Fibroblast of mammary gland (primary cell): Measurements from ENCODE around the gene ABHD16B.

Experiments used
- DNase-seq: peaks from one replicate; pipeline ENCODE4 v3.0.0-alpha.2; 2010; ENCODE audit warnings: low read depth
- H3K4me3 ChIP-seq: 2 replicates; pipeline ENCODE4 v1.5.1; 2011; ENCODE audit warnings: low read depth, mild to moderate bottlenecking, low read length, moderate library complexity; ENCODE audit not compliant: control insufficient read depth
- TF ChIP-seq, protein P1 (sequence below): conservative IDR thresholded peaks from 2 replicates; pipeline ENCODE4 v1.5.1; 2011; ENCODE audit warnings: low read depth, low read length, inconsistent platforms; ENCODE audit not compliant: control insufficient read depth, insufficient read depth

ABHD16B gene

DNA sequence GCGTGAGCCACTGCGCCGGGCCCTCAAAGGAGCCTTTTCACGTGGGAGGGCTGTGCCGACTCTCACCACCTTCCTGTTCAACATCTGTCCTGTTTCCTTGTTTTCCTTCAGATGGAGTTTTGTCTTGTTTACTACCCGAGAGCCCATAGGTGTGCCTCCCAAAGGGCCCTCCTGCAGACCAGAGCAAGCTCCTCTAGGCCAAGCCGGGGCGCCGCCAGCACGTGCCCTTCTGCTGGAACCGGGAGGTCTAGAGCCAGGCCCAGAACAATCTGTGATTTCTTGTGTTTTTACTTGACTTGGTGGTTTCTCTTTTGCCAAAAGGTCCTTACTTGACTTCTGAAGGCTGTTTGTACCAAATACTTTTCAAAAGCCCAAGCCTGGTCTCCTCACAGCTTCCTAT is 25.6 kb downstream of the ABHD16B start:
- DNase-seq: no peak
- TF ChIP-seq, protein P1, sequence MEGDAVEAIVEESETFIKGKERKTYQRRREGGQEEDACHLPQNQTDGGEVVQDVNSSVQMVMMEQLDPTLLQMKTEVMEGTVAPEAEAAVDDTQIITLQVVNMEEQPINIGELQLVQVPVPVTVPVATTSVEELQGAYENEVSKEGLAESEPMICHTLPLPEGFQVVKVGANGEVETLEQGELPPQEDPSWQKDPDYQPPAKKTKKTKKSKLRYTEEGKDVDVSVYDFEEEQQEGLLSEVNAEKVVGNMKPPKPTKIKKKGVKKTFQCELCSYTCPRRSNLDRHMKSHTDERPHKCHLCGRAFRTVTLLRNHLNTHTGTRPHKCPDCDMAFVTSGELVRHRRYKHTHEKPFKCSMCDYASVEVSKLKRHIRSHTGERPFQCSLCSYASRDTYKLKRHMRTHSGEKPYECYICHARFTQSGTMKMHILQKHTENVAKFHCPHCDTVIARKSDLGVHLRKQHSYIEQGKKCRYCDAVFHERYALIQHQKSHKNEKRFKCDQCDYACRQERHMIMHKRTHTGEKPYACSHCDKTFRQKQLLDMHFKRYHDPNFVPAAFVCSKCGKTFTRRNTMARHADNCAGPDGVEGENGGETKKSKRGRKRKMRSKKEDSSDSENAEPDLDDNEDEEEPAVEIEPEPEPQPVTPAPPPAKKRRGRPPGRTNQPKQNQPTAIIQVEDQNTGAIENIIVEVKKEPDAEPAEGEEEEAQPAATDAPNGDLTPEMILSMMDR: no peak
- no peak overlapping the region for H3K4me3 ChIP-seq

DNA sequence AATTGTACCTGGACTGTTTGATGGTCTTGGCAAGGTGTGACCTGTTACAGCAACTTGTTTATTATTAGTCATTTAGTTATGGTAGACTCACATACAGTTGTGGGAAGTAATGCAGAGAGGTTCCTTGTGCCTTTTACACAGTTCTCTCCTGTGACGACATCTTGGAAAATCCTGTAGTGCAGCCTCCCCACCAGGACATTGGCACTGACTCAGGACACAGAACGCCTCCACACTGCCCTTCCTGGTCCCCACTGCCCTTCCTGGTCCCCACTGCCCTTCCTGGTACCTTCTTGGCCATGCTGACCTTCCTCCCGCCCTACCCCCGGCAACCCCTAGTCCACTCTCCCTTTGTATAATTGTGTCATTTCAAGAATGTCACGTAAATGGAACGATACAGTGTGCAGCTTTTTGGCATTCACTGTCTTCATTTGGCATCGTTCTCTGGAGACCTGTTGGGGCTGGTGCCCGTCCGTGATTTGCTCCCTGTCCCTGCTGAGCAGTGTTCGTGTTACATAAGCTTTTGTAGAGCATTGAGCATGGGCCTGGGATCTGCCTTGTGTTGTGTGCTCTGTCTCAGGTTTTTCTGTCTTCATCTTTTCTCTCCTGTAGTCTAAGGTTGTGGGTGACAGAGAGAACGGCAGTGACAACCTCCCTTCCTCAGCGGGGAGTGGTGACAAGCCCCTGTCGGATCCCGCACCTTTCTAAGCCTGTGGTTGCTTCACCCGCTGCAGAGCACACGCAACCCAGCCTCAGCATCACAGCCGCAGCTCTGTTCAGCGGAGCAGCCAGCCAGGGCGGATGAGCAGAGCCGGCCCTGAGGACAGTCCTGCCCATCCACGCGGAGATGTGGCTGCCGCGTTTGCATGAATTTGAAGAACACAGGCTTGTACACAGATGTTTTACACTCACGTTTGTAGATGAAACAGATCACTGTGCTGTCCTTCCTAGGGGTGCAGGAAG is 28.2 kb downstream of the ABHD16B start:
- TF ChIP-seq, protein P1: no peak
- peak; percentile 15 for DNase-seq
- no peak overlapping the region for H3K4me3 ChIP-seq

DNA sequence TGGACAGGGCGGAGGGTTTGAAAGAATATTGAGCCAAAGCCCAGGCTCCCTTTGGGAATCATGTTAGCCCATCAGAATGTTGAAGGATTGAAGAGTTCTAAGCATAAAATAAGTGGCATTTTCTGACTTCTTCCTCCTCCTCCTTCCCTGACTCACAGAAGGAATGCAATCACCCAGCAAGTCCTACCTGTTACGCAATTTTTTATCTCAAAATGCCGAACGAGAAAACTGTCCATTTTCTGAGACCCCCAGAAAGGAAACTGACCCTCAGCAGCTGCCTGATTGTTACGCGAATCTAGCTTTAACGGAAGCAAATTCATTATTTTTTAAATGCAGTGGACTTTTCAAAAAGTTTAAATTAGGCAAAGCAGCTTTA is 28.9 kb downstream of the ABHD16B start:
- H3K4me3 ChIP-seq: no peak overlapping the region
- DNase-seq: no peak
- TF ChIP-seq, protein P1: no peak

DNA sequence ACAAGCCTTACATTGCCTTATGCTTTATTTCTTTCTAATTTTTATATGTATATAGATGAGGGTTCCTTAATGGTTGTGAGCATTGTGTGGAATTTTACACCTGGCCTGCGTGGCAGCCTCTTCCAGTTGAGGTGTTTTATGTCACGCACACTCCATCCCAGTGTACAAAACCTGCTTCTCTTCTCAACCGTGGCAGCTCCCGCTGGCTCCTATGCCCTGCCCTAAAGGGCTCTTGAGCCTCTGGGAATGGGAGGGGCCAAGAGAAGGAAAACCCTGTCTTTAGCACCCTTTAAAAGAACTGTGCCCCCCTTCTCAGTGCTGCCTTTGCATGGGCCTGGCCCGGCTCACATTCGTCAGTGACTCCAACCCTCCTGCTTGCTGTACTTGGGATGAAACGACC is 29.3 kb downstream of the ABHD16B start:
- no peak for DNase-seq
- TF ChIP-seq, protein P1: no peak
- H3K4me3 ChIP-seq: no peak overlapping the region

DNA sequence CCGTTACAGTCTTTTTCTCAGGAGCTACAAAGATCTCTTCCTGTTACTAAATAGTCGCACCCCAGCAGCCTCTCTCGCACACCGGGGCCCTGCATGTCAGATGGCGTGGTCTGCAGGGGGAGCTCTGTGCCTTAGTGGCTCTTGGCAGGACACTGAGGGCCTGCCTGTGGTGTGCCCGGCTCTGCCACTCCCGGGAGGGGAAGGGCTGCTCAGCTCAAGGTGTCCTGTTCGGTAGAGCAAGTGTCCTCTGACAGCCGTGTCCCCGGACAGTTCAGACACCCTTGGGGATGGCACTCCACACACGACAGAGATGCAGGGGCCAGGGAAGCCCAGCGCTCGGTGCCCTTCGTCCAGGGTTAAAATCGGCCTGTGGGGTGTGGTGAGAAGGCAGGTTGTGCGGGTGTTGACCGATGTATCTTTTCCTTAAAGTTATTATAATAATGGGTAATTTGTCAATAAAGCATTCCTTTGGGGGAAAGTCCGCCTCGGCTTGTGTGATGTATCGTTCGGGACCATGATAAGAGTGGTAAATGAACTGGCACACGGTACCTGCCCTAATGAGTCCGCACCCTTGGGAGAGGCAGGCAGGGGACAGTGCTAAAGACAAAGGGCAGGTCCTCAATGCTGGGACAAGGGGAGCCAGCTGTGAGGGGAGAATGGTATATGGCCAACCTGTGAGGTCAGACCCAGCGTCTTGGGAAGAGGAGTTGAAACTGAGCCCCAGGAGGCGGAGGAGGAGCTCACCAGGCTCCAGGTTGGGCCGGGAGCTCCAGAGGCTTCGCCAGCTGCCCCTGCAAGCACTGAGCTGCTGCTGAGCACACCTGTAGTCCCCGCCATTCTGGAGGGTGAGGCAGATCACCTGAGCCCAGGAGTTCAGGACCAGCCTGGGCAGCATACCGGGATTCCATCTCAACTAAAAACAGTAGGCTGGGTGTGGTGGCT is 30.0 kb downstream of the ABHD16B start:
- TF ChIP-seq, protein P1: no peak
- H3K4me3 ChIP-seq: no peak overlapping the region
- DNase-seq: no peak

DNA sequence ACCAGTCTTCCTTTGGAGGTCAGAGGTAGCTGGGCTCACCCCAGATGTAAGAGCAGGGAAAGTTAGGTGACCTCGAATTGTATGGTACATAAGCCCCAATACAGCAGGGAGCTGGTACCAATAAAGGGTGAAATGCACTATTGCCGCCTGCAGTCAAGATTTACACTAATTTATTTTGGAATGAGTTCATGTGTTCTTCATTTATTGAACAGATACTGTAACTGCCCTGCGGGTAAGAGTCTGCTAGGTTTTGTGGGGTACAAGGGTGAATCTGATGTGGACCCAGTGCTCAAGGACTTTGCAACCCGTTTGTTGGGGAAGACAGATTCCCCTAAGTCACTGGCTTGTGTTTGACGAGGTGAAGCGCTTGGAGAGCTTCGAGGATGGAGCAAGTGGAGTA is 31.1 kb downstream of the ABHD16B start:
- H3K4me3 ChIP-seq: no peak overlapping the region
- TF ChIP-seq, protein P1: no peak
- DNase-seq: no peak
